C4-2B (cell line): ENCODE data around the gene DUS3L.

Experiments used
- CTCF ChIP-seq: fragments of 450-650 bp; conservative IDR thresholded peaks from 2 replicates; pipeline ENCODE4 v1.5.1; 2017; ENCODE audit warnings: mild to moderate bottlenecking
- ZFX ChIP-seq: fragments of 450-650 bp; IDR thresholded peaks from 2 replicates; pipeline ENCODE4 v1.6.1; 2017

- TF ChIP-seq CTCF (no peak), ZFX (peak; percentile 46; the same call in 1 of the 2 replicates)
These were observed at the start of gene DUS3L for GRCh38 chr19:5790559-5791520.
